GM23338 (cell line): ENCODE data around the gene CNOT9. TPM values are rescaled to one million over a fixed set of nuclear protein-coding genes. Genes with fewer than 3 reads are reported as not detected.

ENCODE experiments used
- ATAC-seq: fragments of 200-7000 bp; cut with Tn5 transposase; 3 replicates; pipeline ENCODE4 v1.9.1; 2020
- DNase-seq: peaks from one replicate; pipeline ENCODE4 v3.0.0-alpha.2; 2015; ENCODE audit warnings: low spot score
- H2AFZ ChIP-seq: fragments of 200-600 bp; sonication (generic); 2 replicates; pipeline ENCODE4 v1.8.0; 2016; ENCODE audit warnings: antibody characterized with exemption, mild to moderate bottlenecking, moderate library complexity
- H3F3A ChIP-seq: fragments of 200-600 bp; sonication (generic); replicated peaks from 2 replicates; pipeline ENCODE4 v1.8.0; 2017; ENCODE audit warnings: antibody characterized with exemption, mixed run types, low read depth
- H3K27ac ChIP-seq: fragments of 200-600 bp; sonication (generic); 2 replicates; pipeline ENCODE4 v1.6.1; 2016; ENCODE audit warnings: low read depth
- H3K27me3 ChIP-seq: fragments of 200-600 bp; sonication (generic); 2 replicates; pipeline ENCODE4 v1.8.0; 2016; ENCODE audit warnings: mild to moderate bottlenecking, mixed run types, moderate library complexity; ENCODE audit not compliant: insufficient read depth
- H3K36me3 ChIP-seq: fragments of 200-600 bp; sonication (generic); 2 replicates; pipeline ENCODE4 v1.8.0; 2016; ENCODE audit warnings: mild to moderate bottlenecking; ENCODE audit not compliant: insufficient read depth
- H3K4me1 ChIP-seq: fragments of 200-600 bp; sonication (generic); 2 replicates; pipeline ENCODE4 v1.8.0; 2016; ENCODE audit warnings: mild to moderate bottlenecking, moderate library complexity; ENCODE audit not compliant: insufficient read depth
- H3K4me2 ChIP-seq: fragments of 200-600 bp; sonication (generic); 2 replicates; pipeline ENCODE4 v1.7.1; 2017; ENCODE audit warnings: mixed run types
- H3K4me3 ChIP-seq: fragments of 200-600 bp; sonication (generic); 2 replicates; pipeline ENCODE4 v1.6.1; 2016; ENCODE audit warnings: mixed run types
- H3K79me2 ChIP-seq: fragments of 200-600 bp; sonication (generic); replicated peaks from 2 replicates; pipeline ENCODE4 v1.8.0; 2017; ENCODE audit warnings: mild to moderate bottlenecking; ENCODE audit not compliant: insufficient read depth
- H3K9me2 ChIP-seq: fragments of 200-600 bp; sonication (generic); 2 replicates; pipeline ENCODE4 v1.8.0; 2017; ENCODE audit not compliant: insufficient read depth
- H4K20me1 ChIP-seq: fragments of 200-600 bp; sonication (generic); replicated peaks from 2 replicates; pipeline ENCODE4 v1.8.0; 2017; ENCODE audit warnings: mild to moderate bottlenecking; ENCODE audit not compliant: insufficient read depth
- H3K27ac Mint-ChIP-seq: 2 replicates; pipeline ENCODE4 v1.8.0; 2020; ENCODE audit warnings: inconsistent platforms, mild to moderate bottlenecking, moderate library complexity, mixed read lengths
- H3K27me3 Mint-ChIP-seq: 3 replicates; pipeline ENCODE4 v1.8.0; 2022; ENCODE audit warnings: low read depth, mild to moderate bottlenecking, moderate library complexity, mixed read lengths, inconsistent platforms; ENCODE audit not compliant: insufficient read depth, poor library complexity
- H3K36me3 Mint-ChIP-seq: 3 replicates; pipeline ENCODE4 v1.8.0; 2021; ENCODE audit warnings: low read depth, mild to moderate bottlenecking, inconsistent platforms, moderate library complexity, mixed read lengths
- H3K4me1 Mint-ChIP-seq: 3 replicates; pipeline ENCODE4 v1.8.0; 2020; ENCODE audit warnings: mild to moderate bottlenecking, inconsistent platforms, mixed read lengths
- H3K4me3 Mint-ChIP-seq: 3 replicates; pipeline ENCODE4 v1.8.0; 2021; ENCODE audit warnings: moderate library complexity, mild to moderate bottlenecking, inconsistent platforms, mixed read lengths
- H3K9me3 Mint-ChIP-seq: 3 replicates; pipeline ENCODE4 v1.8.0; 2020; ENCODE audit warnings: moderate library complexity, mild to moderate bottlenecking, inconsistent platforms, mixed read lengths
- CREB1 ChIP-seq: fragments of 250-450 bp; sonication (Bioruptor Pico); IDR thresholded peaks from 2 replicates; pipeline ENCODE4 v1.5.0; 2020; ENCODE audit warnings: low read depth, mild to moderate bottlenecking, moderate library complexity
- ETS1 ChIP-seq: IDR thresholded peaks from 2 replicates; pipeline ENCODE4 v1.6.1; 2016; ENCODE audit warnings: antibody characterized with exemption
- EZH2 ChIP-seq: fragments of 200-600 bp; sonication (generic); IDR thresholded peaks from one replicate; pipeline ENCODE4 v1.8.0; 2017; ENCODE audit warnings: antibody characterized with exemption, mild to moderate bottlenecking, low read depth; ENCODE audit not compliant: unreplicated experiment
- NANOG ChIP-seq: IDR thresholded peaks from 2 replicates; pipeline ENCODE4 v1.6.1; 2016; ENCODE audit warnings: antibody characterized with exemption, borderline replicate concordance
- POLR2AphosphoS5 ChIP-seq: IDR thresholded peaks from 2 replicates; pipeline ENCODE4 v1.6.1; 2016; ENCODE audit warnings: antibody characterized with exemption, low read depth
- REST ChIP-seq: IDR thresholded peaks from one replicate; pipeline ENCODE4 v1.6.1; 2018; ENCODE audit warnings: antibody characterized with exemption; ENCODE audit not compliant: unreplicated experiment
- STAT1 ChIP-seq: IDR thresholded peaks from one replicate; pipeline ENCODE4 v1.6.1; 2016; ENCODE audit warnings: antibody characterized with exemption; ENCODE audit not compliant: unreplicated experiment
- ZNF114 ChIP-seq: fragments of 250-450 bp; sonication (Bioruptor Pico); IDR thresholded peaks from 2 replicates; pipeline ENCODE4 v1.5.0; 2020; ENCODE audit warnings: mild to moderate bottlenecking, moderate library complexity
- ZNF462 ChIP-seq: fragments of 250-450 bp; sonication (Bioruptor Pico); IDR thresholded peaks from 2 replicates; pipeline ENCODE4 v1.5.0; 2020; ENCODE audit warnings: mild to moderate bottlenecking, moderate library complexity
- long read RNA-seq: library from polyadenylated mRNA; unstranded; transcript quantifications from one replicate; pipeline ENCODE4 v2.0.0, GENCODE V29; 2020; ENCODE audit not compliant: unreplicated experiment
- polyA plus RNA-seq: library from polyadenylated mRNA; unstranded; fragments of >200 nt; fragmentation: Nextera tagmentation; extraction: Ambion mirVana; gene quantifications from 2 replicates; pipeline ENCODE4 v1.2.1, GENCODE V29; 2016
- total RNA-seq: library from RNA; depleted of rRNA; stranded (reverse); fragments of >200 nt; shearing (Covaris generic); gene quantifications from 2 replicates; pipeline ENCODE4 v1.2.3, GENCODE V29; 2014; rRNA removed

Gene CNOT9
- total RNA-seq, result 93.9 and 132 TPM in 2 replicates
- polyA plus RNA-seq, result 51.8 and 55.3 TPM in 2 replicates
- long read RNA-seq, full-length matches to known transcripts, result 12 of 63 reads
- long read RNA-seq, partial matches to known transcripts, result 3 of 63 reads
- long read RNA-seq, other reads (novel, unspliced or antisense), result 48 of 63 reads

GRCh38 chr2:218568190-218569037, at the start of gene CNOT9, which contains the start of gene USP37:
TSS of gene CNOT9 (plus strand) at chr2:218568839. CDS start at chr2:218568955, 116 bp downstream.
TSS of gene USP37 (minus strand) at chr2:218568351. CDS start at chr2:218558653, 9,698 bp downstream.
- Mint-ChIP-seq H3K36me3 (peaks cover 40% of the 10 kb centered on the region), H3K4me1 (peaks cover 28% of the 10 kb centered on the region), H3K27me3 (peaks cover 10% of the 10 kb centered on the region), H3K9me3 (no peaks in the 10 kb centered on the region; the same call in 2 of the 3 replicates), H3K27ac (peak within 1 kb of the TSS; percentile 100), H3K4me3 (peak within 1 kb of the TSS; percentile 95)
- Histone ChIP-seq H3K27me3 (no peaks in the 10 kb centered on the region), H4K20me1 (peaks cover 36% of the 10 kb centered on the region), H3K4me2 (peak within 1 kb of the TSS; percentile 96), H3K36me3 (peaks cover 12% of the 10 kb centered on the region; the same call in 1 of the 2 replicates), H3K9me2 (no peaks in the 10 kb centered on the region), H3K4me3 (peak within 1 kb of the TSS; percentile 76), H3K27ac (peak within 1 kb of the TSS; percentile 100), H3F3A (no peaks in the 10 kb centered on the region; the same call in 1 of the 2 replicates), H3K4me1 (peaks cover 21% of the 10 kb centered on the region), H2AFZ (peak within 1 kb of the TSS; percentile 81), H3K79me2 (peaks cover 88% of the 10 kb centered on the region)
- DNase-seq (peak; percentile 98), ATAC-seq (peak; percentile 82)
- TF ChIP-seq CREB1 (peak; percentile 88), ETS1 (peak; percentile 80), NANOG (0 out of 2 replicates have a peak, but pooled peaks have one; percentile 27), POLR2AphosphoS5 (peak; percentile 93), ZNF114 (no peak)

GRCh38 chr2:218518876-218519275, 49.8 kb upstream of the CNOT9 start:
- Mint-ChIP-seq H3K36me3 (peaks cover 24% of the 10 kb centered on the region), H3K27me3 (no peaks in the 10 kb centered on the region), H3K27ac (no peak overlapping the region), H3K9me3 (no peaks in the 10 kb centered on the region; the same call in 2 of the 3 replicates), H3K4me1 (no peaks in the 10 kb centered on the region), H3K4me3 (no peak overlapping the region)
- Histone ChIP-seq H3K27me3 (no peaks in the 10 kb centered on the region), H3K36me3 (no peaks in the 10 kb centered on the region; the same call in 1 of the 2 replicates), H3F3A (no peaks in the 10 kb centered on the region), H3K4me1 (no peaks in the 10 kb centered on the region), H3K79me2 (peaks cover 14% of the 10 kb centered on the region), H2AFZ (no peak overlapping the region), H3K4me3 (no peak overlapping the region), H3K9me2 (no peaks in the 10 kb centered on the region), H3K4me2 (no peak overlapping the region), H4K20me1 (peaks cover 9% of the 10 kb centered on the region; the same call in 1 of the 2 replicates), H3K27ac (no peak overlapping the region)
- DNase-seq (no peak), ATAC-seq (no peak)
- no peak for TF ChIP-seq EZH2
- no peak for TF ChIP-seq CREB1
- no peak for TF ChIP-seq ZNF462
- TF ChIP-seq STAT1, result no peak
- no peak for TF ChIP-seq REST
